ENCODE data around the gene SDK2.

The SDK2 gene

DNA sequence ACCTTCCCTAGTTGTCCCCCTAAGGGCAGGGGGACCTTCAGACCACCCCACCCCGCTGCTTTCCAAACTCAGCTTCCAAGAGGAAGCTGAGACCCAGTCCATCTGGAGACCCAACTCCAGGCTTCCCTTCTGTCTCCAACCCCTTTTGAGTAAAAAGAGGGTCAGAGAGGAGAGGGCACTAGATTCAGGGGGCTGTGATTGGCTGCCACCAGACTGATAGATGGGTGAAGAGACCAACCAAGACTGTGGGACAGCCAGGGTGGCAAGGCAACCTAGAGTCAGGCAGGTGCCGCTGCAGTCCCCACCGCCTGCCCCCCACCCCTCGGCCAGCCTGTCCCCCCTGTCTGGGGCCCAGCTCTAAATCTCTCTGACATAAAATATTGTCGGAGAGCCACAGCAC, 92.5 kb downstream of the SDK2 start:
- DNase-seq: no peak

DNA sequence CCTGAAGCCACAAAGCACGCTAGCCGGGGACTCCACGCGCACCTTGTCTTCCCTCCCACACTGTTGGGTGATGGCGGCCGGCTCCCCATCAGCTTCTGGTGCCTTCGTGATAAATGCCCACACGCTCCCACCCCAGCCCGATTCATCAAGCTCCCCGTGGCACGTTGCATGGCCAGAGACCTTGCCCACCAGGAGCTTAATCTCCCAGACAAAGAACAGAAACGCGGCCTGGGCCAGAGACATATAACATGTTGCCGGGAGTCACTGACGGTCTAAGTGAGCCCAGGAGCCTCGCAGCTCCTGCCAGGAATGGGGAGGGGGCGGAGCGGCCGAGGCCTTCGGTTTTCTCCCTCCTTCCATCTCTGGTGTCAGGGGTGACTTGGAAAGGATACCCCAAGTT, 93.1 kb downstream of the SDK2 start:
- no peak for DNase-seq

DNA sequence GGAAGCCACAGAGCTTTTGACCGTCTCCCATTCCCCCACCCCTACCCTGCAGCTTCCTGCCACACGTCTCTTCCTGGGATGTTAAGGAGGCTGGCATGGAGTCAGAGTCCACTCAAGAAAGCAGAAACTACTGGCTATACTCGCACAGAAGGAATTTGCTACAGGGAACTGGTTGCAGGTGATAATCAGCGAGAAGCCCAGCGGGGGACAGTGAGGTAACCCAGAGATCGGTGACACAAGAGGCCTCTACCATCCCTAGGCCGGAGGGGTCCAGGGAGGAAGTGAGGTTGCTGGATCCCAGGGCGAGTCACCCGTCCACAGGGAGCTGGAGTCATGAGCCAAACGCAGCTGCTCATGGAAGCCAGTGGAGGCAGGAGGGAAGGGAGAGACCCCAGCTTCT, 93.7 kb downstream of the SDK2 start:
- no peak for DNase-seq

DNA sequence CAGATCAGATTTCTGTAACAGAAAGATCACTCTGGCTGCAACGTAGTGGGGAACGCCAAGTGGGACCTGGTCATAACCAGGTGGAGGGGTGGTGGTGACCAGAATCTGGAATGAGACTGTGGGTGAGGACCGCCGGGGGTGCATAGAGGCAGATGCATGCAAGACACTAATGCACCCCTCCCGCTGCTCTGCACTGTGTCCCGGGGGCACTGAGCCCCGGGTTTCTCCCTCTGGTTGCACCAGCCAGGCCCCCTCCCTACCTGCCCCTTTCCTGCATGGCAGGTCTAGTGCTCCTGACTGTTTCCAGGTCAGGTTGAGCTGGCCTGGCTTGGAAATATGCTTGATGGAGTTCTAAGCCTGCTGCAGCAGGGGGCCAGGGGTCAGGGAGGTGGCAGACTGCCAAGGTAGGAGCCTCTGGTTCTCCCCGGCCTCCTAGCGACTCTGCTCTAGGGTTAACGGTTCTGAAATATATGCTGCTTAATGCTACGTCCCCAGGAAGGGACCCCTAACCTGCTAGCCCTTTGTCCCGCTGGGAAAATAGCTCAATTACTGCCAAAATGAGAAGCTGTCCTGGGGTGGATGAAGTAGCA, 94.3 kb downstream of the SDK2 start:
- DNase-seq: no peak

DNA sequence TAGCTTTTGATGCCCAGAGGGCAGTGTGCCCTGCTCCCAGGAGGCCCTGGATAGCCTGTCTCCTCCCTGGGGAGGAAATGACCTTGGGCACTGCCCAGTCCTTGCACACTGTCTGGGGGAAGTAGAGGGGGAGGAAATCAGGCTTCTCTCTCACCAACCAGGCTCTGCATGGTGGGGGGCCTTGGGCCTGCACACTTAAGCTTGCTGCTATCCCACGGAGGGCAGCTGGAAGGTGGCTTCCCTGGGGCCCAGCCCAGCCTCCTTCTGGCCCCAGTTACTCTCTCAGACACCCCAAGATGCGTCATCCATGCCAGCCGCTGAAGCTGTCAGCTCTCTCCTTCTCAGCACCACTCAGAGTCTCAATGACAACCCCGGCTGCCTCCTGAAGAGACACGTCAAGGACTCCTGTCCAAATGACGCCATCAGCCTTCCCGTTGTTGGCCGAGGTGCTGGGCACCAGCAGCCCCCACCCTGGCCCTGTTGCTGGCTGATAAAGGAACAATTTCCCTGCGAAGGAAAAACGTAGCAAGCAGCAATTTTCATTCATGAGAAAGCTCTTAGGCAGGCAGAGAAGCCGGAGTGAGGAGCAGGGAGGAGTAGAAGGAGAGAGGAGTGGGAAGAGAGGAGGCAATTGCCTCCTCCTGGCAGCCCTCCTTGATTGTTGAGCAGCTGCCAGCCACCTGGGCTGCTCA, 95.5 kb downstream of the SDK2 start:
- no peak for DNase-seq

DNA sequence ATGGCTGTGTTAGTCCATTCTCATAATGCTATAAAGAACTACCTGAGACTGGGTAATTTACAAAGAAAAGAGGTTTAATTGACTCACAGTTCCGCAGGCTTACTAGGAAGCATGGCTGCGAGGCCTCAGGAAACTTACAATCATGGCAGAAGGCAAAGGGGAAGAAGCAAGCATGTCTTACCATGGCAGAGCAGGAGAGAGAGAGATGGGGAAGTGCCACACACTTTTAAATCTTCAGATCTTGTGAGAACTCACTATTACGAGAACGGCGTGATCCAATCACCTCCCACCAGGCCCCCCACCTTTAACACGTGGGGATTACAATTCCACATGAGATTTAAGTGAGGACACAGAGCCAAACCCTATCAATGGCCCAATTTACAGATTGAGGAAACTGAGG, 96.5 kb downstream of the SDK2 start:
- DNase-seq: no peak

DNA sequence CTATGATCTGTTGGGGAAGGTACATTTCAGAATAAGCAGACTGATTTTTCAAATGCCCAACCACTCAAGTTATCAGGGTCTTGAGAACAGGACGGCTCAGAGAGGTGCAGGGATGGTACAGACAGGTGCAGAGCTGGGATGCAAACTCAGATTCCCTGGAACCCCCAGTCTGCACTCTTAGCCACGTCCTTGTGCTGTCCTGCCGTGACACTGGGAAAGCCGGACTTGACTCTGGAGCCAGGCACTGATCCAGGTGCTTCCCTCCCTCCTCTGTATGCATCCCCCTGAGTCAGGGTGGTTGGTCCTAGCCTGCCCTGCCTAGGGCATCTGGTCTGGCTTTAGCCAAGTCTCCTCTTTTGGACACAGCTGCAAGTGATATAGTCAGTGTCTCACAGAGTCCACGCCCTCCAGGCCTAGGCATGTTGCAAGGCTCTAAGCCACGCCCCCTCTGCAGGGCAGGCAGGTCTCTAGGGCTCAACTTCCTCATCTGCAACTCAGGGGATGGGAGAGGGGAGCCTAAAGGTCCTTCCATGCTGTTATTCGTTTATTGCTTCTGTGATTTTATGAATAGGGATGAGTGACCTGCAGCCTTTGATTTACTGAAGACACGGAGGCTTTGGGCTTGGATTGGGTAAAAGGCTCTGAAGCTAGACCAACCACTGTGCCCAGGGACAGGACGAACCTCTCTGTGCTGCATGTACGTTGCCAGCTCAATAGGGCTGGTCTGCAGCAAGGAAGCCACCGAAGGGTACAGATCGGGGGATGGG, 97.3 kb downstream of the SDK2 start:
- no peak for DNase-seq

DNA sequence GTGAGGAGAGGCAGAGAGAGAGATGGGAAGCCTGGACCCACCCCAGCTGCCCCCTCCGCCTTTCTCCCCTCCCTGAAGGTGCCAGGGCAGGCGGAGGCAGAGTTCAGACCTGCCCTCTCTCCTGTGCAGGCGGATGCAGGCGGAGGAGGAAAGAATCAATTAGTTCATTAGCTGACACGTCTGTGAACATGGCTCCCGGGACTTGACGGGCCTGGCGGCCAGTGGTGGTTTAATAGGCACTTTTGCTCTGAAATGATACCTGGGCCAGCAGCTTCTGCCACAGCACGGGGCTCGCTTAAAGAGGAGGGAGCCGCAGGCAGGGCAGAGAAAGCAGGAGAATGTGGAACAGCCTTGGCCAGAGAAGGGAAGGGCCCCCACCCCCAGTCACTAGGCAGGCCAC, 98.1 kb downstream of the SDK2 start:
- DNase-seq: no peak

DNA sequence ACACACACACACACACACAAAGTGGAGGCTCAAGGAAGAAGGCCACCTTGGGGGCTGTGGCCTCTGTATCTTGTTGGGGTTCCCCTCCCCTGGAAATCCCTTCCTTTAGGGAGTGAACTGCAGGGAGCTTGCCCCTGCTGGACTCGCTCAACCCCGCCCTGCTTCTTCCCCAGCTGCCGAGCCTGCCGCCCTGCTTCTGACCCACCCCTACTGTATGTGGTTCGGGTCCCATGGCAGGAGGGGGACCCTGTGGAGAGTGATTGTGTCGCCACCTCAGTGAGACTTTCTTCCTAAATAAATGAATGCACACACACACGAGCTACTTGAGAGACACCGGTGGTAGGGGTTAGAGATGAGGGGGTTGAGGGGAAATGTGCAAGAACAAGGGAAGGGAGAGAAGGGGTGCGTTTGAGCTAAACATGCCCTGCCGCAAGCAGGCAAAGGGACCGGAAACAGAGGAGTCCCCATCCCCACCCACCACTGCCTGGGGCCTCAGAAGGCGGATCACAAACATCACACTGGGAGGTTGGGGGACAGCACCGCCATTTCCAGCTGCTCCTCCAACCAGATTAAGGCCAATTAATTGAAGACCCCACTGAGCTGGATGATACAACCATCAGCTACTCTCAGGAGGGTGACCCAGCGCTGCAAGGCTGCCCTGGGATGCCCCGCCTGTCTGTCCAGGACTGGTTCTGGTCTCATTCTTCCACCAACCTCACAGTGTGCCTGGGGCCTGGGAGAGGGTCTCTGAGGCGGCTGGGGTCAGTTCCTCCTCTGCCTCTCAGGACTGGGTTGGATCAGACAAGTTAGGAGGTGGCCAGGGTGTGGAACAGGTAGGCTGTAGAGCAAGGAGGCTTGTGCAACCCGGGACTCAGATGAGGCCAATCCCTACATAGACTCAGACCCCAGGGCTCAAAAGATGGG, 98.9 kb downstream of the SDK2 start:
- DNase-seq: no peak

DNA sequence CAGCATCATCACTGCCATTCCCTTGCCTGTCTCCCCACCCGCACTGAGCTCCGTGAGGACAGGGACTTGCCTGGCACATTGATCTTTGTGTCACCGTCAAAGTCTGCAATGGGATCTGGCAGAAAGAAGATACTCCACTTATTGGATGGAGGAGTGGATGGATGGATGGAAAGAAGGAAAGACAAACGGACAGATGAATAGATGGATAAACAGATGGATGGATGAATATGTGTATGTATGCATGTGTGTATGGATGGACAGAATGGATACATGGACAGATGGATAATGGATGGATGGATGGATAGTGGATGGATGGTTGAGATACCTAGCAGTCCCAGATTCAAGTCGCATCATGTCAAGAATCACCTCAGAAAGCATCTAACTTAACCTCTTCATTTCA, 99.9 kb downstream of the SDK2 start:
- no peak for DNase-seq

DNA sequence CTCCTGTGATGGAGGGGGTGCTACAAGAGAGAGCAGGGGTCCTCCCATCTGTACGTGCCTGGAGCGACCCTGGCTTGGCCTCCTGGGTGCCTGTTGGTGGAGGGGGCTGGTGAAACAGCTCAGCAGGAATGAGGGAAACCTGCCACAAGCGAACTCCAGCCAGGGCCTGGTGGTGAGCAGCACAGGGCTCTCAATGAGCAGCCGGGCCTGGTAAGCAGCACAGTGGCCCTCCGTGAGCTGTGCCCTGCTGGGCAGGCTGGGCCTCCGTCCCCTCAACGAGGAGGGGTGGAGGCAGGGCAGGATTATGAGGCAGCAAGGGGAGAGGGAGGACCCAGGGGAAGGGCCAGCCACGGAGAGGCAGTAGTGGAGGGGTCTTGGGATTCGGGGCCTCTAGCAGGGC, 101.9 kb downstream of the SDK2 start:
- DNase-seq: no peak

DNA sequence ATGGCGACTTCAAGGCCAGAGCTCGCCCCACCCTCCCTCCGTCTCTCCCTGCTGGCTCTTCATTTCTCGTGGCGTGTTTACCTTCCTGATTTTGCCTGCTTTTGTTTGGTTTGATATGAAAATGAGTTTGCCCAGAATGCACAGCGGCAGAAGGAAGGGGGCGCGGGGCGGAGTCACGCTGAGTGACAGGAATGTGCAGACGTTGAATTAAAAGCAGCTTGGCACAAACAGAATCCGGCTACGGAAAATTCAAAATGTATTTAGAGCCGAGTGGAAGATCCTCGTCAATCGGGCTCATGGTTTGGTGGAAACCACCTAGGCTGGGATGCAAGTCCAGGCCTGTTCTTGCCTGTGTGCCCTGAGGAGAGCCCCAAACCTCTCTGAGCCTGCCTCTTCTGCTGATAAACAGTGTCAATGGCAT, 102.7 kb downstream of the SDK2 start:
- no peak for DNase-seq

DNA sequence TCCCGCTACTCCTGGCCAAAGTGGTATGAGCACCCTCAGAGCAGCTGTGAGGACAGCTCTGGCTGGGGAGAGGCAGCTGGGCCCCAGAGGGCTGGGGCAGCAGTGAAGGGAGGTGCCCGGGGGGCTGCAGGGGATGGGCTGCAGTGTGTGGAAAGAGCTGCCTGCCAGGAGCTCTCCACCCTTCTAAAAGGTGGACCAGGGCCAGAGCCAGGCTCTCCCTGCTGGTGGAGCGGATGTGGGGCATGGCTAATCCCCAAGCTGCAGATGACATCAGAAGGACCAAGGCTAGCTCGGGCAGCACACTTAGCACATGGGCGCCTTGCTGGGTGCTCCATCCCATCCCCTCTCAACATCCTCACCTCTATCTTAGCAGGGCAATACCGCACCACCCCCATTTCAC, 103.1 kb downstream of the SDK2 start:
- DNase-seq: no peak

DNA sequence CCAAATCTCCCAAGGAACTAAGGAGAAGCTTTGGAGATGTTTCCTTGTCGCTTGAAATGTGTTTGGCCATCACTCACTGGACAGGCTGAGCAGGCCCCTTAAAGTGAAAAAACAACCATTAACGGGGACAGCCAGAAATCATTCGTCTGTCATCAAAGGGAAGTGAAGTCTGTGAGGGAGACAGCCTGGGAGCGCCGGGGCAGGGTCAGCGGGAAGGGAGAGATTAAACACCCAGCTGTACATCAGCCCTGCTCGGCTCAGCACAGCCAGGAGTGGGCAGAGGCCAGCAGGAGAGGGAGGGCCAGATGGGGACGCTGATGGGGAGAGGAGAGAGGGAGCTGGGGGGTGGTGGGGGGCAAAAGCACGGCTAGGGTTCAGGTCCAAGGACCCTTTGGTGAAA, 105.1 kb downstream of the SDK2 start:
- DNase-seq: no peak

DNA sequence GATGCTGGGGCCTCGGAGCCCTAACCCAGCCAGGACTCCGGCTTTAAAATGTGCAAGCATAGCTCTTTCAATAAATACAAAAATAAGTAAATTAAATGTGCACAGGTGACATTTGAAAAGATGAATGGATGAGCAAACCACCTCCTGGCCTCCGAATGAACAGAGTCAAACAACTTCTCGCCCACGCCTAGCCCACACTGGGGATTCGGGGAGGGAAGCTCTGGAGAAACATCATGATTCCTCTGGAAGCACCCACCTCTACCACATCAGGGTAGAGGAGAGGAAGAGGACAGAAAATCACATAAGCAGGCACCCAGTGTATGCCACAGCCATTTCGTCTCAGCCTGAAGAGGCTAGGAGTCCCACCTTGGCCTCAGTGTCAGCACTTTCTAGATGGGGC, 105.8 kb downstream of the SDK2 start:
- no peak for DNase-seq

DNA sequence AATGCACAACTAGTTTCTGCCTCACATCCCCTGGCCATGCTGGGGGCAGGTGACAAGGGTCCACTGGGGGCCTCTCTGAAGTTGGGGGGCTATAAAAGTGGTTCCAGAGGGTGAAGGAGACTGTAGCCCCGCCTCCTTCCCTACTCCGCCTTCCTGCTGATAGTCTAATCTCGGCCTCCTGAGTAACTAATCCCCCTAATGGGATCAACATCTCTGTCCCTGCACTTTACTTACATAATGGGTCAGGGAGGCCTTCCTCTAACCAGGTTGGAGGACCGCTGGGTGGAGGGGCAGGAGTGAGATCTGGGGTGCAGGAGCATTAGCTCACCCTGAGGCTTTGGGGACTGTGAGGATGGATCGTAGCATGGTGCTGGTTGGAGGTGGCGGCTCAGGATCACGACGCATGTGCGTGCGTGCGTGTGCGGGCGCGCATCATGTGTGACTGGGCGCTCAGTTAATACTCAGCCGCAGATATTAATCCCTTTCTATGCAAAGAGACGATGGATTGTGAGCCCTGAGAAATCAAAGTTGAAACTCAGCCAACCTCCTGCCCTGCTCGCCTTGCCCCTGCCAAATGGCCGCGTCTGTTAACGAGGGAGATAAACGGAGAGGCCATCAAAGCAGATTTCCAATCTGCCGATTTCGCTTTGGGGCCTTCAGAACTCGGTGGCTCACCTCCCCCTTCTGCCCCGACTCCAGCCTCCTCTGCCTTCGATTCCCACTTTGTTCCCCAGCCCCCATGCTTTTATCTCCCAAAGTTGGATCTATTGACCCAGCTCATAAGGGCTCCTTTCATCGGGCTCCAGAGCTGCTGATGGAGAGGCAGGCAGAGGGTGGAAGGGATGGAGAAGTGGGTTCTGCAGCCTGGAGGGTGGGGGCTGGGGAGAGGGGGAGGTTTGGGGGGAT, 107.3 kb downstream of the SDK2 start:
- no peak for DNase-seq

DNA sequence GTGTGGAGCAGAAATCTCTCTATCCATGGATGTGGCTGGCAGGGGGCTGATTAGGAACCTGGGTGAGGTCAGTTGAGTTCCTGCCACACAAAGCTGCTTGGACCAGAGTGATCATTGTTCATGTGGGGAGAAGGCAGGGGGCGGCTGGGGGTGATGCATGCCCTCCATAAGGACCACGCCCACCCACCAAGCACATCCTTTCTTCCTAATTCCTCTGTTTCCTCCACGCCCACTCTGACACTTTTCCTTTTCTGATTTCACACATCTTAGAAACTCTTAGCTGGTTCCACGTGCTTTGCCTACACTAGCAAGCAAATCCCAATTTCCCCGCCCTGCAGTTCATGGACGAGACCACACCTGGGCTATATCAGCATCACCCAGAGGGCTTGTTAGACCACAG, 108.5 kb downstream of the SDK2 start:
- DNase-seq: no peak

DNA sequence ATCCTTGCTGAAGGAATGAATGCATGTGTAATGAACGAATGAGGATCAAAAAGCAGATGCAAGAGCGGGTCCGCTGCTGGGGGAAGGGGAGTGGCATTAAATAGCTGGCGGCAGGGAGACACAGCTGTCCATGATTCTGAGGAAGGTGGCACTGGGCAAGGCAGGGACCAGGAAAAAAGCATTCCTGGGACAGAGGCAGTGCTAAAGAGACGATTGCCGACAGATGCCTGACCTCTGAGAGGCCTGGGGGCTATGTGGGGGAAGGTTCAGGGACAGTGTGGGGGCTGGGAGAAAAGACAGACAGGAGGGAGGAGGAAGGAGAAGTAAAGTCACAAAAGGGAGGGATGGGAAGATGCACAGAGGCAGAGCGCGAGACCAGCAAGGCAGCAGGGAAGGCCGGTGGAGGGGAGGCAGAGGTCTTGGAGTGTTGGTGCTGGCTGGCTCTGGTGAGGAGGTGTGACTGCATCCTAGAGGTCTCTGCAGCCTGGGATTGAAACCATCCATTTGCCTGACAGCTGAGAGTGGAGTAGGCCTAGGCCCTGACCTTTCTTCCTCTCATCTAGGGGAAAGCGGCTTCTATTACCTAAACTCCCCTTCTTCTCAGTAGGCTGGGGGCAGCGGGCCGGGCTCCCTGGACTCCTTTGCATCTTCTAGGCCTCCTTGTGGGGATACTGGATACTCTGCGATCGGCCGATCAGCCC, 109.9 kb downstream of the SDK2 start:
- no peak for DNase-seq

DNA sequence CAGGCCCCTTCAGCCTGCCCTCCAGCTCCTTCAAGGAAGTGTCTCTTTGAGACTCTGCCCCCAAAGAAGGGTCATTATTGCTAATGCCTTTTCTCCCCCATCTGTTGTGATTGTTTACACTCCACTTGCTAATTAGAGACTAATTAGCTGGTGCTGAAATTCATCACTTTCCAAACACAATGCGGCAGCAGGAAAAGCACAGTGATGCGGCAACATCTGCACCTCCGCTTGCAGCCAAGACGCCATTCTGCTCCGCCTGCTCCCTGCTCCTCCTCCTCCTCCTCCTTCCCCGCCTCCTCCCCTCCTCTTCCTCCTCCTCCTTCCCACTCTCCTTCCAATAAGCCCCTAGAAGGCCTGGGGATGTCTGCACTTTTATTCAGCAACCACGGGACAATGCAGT, 110.5 kb downstream of the SDK2 start:
- DNase-seq: no peak

DNA sequence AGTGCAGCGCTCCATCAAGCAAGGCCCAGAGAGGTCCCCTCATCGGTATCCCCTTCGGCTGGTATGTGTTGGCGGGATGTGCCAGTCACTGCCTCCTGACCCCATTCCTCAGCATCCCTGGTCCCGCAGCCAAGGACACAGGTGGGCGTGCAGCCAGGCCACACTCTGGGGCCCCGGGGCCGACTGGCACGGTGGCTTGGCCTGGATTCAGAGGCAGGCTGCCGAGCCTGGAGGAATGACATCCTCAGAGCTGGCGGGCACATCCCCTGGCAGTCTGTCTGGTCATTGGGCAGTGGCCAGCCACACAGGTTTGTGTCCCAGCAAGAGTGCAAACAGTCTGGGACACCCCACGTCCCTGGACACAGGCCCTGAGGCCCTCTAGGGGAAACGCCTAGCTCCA, 111.1 kb downstream of the SDK2 start:
- no peak for DNase-seq

DNA sequence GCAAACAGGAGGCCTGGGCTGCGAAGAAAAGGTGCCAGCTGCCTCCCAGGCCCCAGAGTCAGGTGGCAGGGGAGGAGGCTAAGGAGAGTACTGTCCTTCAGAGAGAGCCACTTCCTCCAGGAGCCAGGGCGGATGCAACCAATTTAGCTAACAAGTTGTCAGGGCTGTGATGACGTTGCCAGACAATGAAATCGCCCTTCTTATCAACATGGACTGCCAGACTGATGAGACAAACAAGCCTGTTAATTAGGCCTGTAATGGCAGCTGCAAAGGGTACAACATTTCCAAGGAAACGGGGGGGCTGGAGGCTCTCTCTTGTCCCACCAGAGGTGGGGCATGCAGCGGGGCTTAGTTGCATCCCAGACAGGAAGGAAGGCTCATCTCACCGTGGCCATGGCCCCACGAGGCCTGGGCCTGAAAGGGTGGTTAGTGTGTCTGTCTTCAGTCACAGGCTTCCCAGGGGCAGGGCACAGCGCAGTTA, 111.8 kb downstream of the SDK2 start:
- no peak for DNase-seq

Measured in NCI-H1417 treated with DMSO at 0.1 percent for 48 hours (cell line).